HepG2 (cell line): ENCODE results near the gene REST. TPM values are rescaled to one million over a fixed set of nuclear protein-coding genes. Genes with fewer than 3 reads are reported as not detected.
A peak's percentile ranks its signal among the peaks of the same experiment; 100 is the strongest.

Source experiments
- ARHGAP35 ChIP-seq: sonication (generic); formaldehyde crosslinking; IDR thresholded peaks from 2 replicates; pipeline ENCODE4 v1.9.0; 2022; ENCODE audit warnings: mild to moderate bottlenecking, inconsistent platforms, moderate library complexity, missing genetic modification reagents, borderline replicate concordance
- ARID2 ChIP-seq: sonication (generic); formaldehyde crosslinking; IDR thresholded peaks from 2 replicates; pipeline ENCODE4 v1.8.1; 2022; ENCODE audit warnings: mild to moderate bottlenecking, missing genetic modification reagents, borderline replicate concordance
- DNMT3B ChIP-seq: conservative IDR thresholded peaks from 2 replicates; pipeline ENCODE4 v1.6.1; 2016; ENCODE audit warnings: missing biosample characterization, control low read depth
- GATAD2A ChIP-seq: IDR thresholded peaks from 2 replicates; pipeline ENCODE4 v1.6.1; 2016
- GMEB1 ChIP-seq: sonication (generic); formaldehyde crosslinking; IDR thresholded peaks from 2 replicates; pipeline ENCODE4 v1.5.1; 2020; ENCODE audit warnings: missing genetic modification reagents, mild to moderate bottlenecking, borderline replicate concordance
- HDAC1 ChIP-seq: sonication (generic); formaldehyde crosslinking; IDR thresholded peaks from 2 replicates; pipeline ENCODE4 v1.5.1; 2020; ENCODE audit warnings: mild to moderate bottlenecking, missing genetic modification reagents
- MAZ ChIP-seq, 2 experiments: sonication (generic) in 1 of 2; formaldehyde crosslinking in 1 of 2; IDR thresholded peaks; 2 replicates each; pipeline versions ENCODE4 v1.5.0 to v1.6.1; 2012 to 2020; ENCODE audit warnings: low read depth in 2 of 2, mild to moderate bottlenecking in 2 of 2, borderline replicate concordance in 1 of 2, improper control_type of control experiment in 1 of 2, low read length in 1 of 2, missing genetic modification reagents in 1 of 2, moderate library complexity in 1 of 2
- MBNL3 ChIP-seq: fragments of 250-450 bp; sonication (Bioruptor Pico); conservative IDR thresholded peaks from 2 replicates; pipeline ENCODE4 v1.8.0; 2022; ENCODE audit warnings: mild to moderate bottlenecking, inconsistent platforms
- REPIN1 ChIP-seq: sonication (generic); formaldehyde crosslinking; IDR thresholded peaks from 2 replicates; pipeline ENCODE4 v1.8.0; 2022; ENCODE audit warnings: missing genetic modification reagents, low read depth, mild to moderate bottlenecking, borderline replicate concordance
- THAP8 ChIP-seq: sonication (generic); formaldehyde crosslinking; IDR thresholded peaks from 2 replicates; pipeline ENCODE4 v1.5.1; 2020; ENCODE audit warnings: missing genetic modification reagents, mild to moderate bottlenecking, borderline replicate concordance
- THYN1 ChIP-seq: sonication (generic); formaldehyde crosslinking; IDR thresholded peaks from 2 replicates; pipeline ENCODE4 v1.8.1; 2023; ENCODE audit warnings: low read depth, mild to moderate bottlenecking, moderate library complexity, missing genetic modification reagents, borderline replicate concordance
- ZNF605 ChIP-seq: sonication (generic); formaldehyde crosslinking; IDR thresholded peaks from 2 replicates; pipeline ENCODE4 v1.8.0; 2022; ENCODE audit warnings: mild to moderate bottlenecking, missing genetic modification reagents
- ZNF687 ChIP-seq: sonication (generic); formaldehyde crosslinking; IDR thresholded peaks from 2 replicates; pipeline ENCODE4 v1.5.1; 2020; ENCODE audit warnings: mild to moderate bottlenecking, missing genetic modification reagents, moderate library complexity
- ZNF7 ChIP-seq: IDR thresholded peaks from 2 replicates; pipeline ENCODE4 v1.6.1; 2016; ENCODE audit warnings: missing biosample characterization, missing genetic modification reagents
- polyA plus RNA-seq, 8 experiments: library from polyadenylated mRNA; depleted of rRNA in 3 of 8; stranded (reverse) in 7 of 8; unstranded in 1 of 8; fragments of >200 nt; fragmentation: Illumina TruSeq in 4 of 8; extraction: Trizol in 4 of 8; gene quantifications; 2 replicates each; pipeline versions ENCODE4 v1.2.1 to v1.2.3, GENCODE V29; 2011 to 2016; ENCODE audit warnings: low read depth in 4 of 8, missing spikeins in 1 of 8, mixed read lengths in 1 of 8; ENCODE audit not compliant: insufficient read depth in 1 of 8
- total RNA-seq, 5 experiments: library from RNA; depleted of rRNA; stranded (reverse); fragments of >200 nt; fragmentation: Illumina TruSeq; extraction: Trizol; gene quantifications; 2 replicates each; pipeline ENCODE4 v1.2.3, GENCODE V29; 2016; ENCODE audit warnings: low read depth in 1 of 5
- TF ChIP-seq, protein P1 (sequence below): IDR thresholded peaks from 2 replicates; pipeline ENCODE4 v1.6.1; 2012; ENCODE audit warnings: low read length, improper control_type of control experiment
- TF ChIP-seq, protein P2 (sequence below): sonication (generic); formaldehyde crosslinking; IDR thresholded peaks from 2 replicates; pipeline ENCODE4 v1.8.0; 2022; ENCODE audit warnings: mild to moderate bottlenecking, missing genetic modification reagents, moderate library complexity

The REST gene
- total and polyA plus RNA-seq, 2 of the 13 experiments (the other 11 are each of a cell fraction or from before 2014, with no cell fraction given): 12.7 to 22.4 TPM

- TF ChIP-seq, protein P1, sequence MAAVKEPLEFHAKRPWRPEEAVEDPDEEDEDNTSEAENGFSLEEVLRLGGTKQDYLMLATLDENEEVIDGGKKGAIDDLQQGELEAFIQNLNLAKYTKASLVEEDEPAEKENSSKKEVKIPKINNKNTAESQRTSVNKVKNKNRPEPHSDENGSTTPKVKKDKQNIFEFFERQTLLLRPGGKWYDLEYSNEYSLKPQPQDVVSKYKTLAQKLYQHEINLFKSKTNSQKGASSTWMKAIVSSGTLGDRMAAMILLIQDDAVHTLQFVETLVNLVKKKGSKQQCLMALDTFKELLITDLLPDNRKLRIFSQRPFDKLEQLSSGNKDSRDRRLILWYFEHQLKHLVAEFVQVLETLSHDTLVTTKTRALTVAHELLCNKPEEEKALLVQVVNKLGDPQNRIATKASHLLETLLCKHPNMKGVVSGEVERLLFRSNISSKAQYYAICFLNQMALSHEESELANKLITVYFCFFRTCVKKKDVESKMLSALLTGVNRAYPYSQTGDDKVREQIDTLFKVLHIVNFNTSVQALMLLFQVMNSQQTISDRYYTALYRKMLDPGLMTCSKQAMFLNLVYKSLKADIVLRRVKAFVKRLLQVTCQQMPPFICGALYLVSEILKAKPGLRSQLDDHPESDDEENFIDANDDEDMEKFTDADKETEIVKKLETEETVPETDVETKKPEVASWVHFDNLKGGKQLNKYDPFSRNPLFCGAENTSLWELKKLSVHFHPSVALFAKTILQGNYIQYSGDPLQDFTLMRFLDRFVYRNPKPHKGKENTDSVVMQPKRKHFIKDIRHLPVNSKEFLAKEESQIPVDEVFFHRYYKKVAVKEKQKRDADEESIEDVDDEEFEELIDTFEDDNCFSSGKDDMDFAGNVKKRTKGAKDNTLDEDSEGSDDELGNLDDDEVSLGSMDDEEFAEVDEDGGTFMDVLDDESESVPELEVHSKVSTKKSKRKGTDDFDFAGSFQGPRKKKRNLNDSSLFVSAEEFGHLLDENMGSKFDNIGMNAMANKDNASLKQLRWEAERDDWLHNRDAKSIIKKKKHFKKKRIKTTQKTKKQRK: no peak
- no peak for TF ChIP-seq THAP8 (CRISPR knock-in tag)
- TF ChIP-seq ARID2: peak; percentile 71; the same call in 1 of the 2 replicates
- TF ChIP-seq ZNF687: peak; percentile 52
- TF ChIP-seq ZNF605 (CRISPR knock-in tag): peak; percentile 48
- TF ChIP-seq HDAC1: 0 out of 2 replicates have a peak, but pooled peaks have one; percentile 21
- TF ChIP-seq THYN1 (CRISPR knock-in tag): no peak
- TF ChIP-seq MBNL3 (CRISPR knock-in tag): no peak
- TF ChIP-seq MAZ (IDR thresholded peaks at IDR 0.05; ENCODE audit: borderline replicate concordance, low read depth, low read length): no peak
- TF ChIP-seq MAZ (CRISPR knock-in tag; IDR thresholded peaks at IDR 0.05; ENCODE audit: low read depth): no peak
- 0 out of 2 replicates have a peak, but pooled peaks have one; percentile 14 for TF ChIP-seq GMEB1
- peak; percentile 37; the same call in 1 of the 2 replicates for TF ChIP-seq REPIN1 (CRISPR knock-in tag)
- TF ChIP-seq DNMT3B: no peak
- TF ChIP-seq ZNF7: no peak
- TF ChIP-seq ARHGAP35 (CRISPR knock-in tag): no peak
- TF ChIP-seq, protein P2, sequence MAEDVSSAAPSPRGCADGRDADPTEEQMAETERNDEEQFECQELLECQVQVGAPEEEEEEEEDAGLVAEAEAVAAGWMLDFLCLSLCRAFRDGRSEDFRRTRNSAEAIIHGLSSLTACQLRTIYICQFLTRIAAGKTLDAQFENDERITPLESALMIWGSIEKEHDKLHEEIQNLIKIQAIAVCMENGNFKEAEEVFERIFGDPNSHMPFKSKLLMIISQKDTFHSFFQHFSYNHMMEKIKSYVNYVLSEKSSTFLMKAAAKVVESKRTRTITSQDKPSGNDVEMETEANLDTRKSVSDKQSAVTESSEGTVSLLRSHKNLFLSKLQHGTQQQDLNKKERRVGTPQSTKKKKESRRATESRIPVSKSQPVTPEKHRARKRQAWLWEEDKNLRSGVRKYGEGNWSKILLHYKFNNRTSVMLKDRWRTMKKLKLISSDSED (CRISPR knock-in tag): no peak
- TF ChIP-seq GATAD2A (CRISPR knock-in tag): no peak
Measured at GRCh38 chr4:56909086-56909894, 1.6 kb downstream of the REST start (continued).
